ENCODE measurements around the gene ATP5PO. TPM values are rescaled to one million over a fixed set of nuclear protein-coding genes. Genes with fewer than 3 reads are reported as not detected.
A peak's percentile ranks its signal among the peaks of the same experiment; 100 is the strongest.

ATP5PO gene
- total and polyA plus RNA-seq, 2 of the 13 experiments (the other 11 are each of a cell fraction or from before 2014, with no cell fraction given) = 256 to 297 TPM

DNA sequence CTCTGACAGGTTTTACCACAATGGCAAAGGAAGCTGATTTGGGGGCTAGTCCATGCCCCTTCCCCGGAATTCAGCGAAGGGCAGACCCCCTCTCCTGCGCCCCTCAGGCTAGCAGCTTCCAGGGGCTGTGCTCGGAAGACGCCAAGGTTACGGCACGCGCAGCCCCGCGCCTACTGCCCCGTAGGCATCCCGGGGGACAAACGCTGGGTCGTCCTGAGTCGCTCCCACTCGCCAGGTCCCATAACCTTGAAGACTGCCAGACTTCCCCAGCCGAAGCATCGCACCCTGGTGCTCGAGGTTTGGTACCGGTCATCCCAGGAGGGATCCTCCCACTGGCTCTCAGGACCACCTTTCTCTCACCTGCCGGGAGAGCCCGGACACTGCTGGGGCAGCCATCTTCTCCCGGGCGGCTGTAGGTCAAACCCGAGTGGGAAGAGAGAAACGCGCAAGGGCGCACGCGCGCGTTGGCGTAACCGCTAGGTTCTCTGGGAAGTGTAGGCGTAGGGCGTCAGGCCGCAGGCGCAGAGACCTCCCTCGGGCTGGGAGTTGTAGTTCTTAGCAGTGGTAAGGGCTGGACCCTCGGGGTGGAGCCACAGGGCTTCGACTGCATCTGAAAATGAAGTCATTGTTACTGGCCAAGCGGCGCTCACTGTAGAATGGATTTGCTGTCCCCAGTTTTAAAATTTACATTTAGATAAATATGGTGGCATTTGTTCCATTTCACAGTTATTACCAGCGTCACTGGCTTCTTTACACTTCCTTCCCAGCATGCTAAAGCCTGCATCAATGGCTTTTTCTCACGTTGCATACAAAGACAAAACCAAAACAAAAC lies at the start of gene ATP5PO (continued):
- TF ChIP-seq, protein P1, sequence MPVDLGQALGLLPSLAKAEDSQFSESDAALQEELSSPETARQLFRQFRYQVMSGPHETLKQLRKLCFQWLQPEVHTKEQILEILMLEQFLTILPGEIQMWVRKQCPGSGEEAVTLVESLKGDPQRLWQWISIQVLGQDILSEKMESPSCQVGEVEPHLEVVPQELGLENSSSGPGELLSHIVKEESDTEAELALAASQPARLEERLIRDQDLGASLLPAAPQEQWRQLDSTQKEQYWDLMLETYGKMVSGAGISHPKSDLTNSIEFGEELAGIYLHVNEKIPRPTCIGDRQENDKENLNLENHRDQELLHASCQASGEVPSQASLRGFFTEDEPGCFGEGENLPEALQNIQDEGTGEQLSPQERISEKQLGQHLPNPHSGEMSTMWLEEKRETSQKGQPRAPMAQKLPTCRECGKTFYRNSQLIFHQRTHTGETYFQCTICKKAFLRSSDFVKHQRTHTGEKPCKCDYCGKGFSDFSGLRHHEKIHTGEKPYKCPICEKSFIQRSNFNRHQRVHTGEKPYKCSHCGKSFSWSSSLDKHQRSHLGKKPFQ (CRISPR knock-in tag; IDR thresholded peaks at IDR 0.05; ENCODE audit: insufficient replicate concordance) = no peak
- TF ChIP-seq ZNF777 (CRISPR knock-in tag; IDR thresholded peaks at IDR 0.05) (no peak), KLF6 (CRISPR knock-in tag; IDR thresholded peaks at IDR 0.05) (peak; percentile 69), ZNF121 (CRISPR knock-in tag; IDR thresholded peaks at IDR 0.05) (no peak), KAT2B (IDR thresholded peaks at IDR 0.05; ENCODE audit: borderline replicate concordance, low read depth, low read length) (no peak), NFKB2 (CRISPR knock-in tag; IDR thresholded peaks at IDR 0.05; ENCODE audit: borderline replicate concordance) (peak; percentile 23; the same call in 1 of the 2 replicates), MAFF (IDR thresholded peaks at IDR 0.05; ENCODE audit: low read depth, low read length) (no peak), ZNF605 (CRISPR knock-in tag; IDR thresholded peaks at IDR 0.05) (peak; percentile 60; the same call in 1 of the 2 replicates), ZNF557 (CRISPR knock-in tag; IDR thresholded peaks at IDR 0.05) (no peak), MIER2 (CRISPR knock-in tag; IDR thresholded peaks at IDR 0.05) (no peak), CHD2 (IDR thresholded peaks at IDR 0.05; ENCODE audit: low read depth, low read length) (no peak), ZNF546 (CRISPR knock-in tag; conservative IDR thresholded peaks at IDR 0.05) (no peak), NPAS2 (CRISPR knock-in tag; IDR thresholded peaks at IDR 0.05; ENCODE audit: borderline replicate concordance) (no peak)
- TF ChIP-seq, protein P2, sequence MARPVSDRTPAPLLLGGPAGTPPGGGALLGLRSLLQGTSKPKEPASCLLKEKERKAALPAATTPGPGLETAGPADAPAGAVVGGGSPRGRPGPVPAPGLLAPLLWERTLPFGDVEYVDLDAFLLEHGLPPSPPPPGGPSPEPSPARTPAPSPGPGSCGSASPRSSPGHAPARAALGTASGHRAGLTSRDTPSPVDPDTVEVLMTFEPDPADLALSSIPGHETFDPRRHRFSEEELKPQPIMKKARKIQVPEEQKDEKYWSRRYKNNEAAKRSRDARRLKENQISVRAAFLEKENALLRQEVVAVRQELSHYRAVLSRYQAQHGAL (CRISPR knock-in tag; IDR thresholded peaks at IDR 0.05; ENCODE audit: not compliant biosample characterization) = no peak
- TF ChIP-seq, protein P3, sequence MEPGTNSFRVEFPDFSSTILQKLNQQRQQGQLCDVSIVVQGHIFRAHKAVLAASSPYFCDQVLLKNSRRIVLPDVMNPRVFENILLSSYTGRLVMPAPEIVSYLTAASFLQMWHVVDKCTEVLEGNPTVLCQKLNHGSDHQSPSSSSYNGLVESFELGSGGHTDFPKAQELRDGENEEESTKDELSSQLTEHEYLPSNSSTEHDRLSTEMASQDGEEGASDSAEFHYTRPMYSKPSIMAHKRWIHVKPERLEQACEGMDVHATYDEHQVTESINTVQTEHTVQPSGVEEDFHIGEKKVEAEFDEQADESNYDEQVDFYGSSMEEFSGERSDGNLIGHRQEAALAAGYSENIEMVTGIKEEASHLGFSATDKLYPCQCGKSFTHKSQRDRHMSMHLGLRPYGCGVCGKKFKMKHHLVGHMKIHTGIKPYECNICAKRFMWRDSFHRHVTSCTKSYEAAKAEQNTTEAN (CRISPR knock-in tag; conservative IDR thresholded peaks at IDR 0.05) = no peak
- TF ChIP-seq, protein P4, sequence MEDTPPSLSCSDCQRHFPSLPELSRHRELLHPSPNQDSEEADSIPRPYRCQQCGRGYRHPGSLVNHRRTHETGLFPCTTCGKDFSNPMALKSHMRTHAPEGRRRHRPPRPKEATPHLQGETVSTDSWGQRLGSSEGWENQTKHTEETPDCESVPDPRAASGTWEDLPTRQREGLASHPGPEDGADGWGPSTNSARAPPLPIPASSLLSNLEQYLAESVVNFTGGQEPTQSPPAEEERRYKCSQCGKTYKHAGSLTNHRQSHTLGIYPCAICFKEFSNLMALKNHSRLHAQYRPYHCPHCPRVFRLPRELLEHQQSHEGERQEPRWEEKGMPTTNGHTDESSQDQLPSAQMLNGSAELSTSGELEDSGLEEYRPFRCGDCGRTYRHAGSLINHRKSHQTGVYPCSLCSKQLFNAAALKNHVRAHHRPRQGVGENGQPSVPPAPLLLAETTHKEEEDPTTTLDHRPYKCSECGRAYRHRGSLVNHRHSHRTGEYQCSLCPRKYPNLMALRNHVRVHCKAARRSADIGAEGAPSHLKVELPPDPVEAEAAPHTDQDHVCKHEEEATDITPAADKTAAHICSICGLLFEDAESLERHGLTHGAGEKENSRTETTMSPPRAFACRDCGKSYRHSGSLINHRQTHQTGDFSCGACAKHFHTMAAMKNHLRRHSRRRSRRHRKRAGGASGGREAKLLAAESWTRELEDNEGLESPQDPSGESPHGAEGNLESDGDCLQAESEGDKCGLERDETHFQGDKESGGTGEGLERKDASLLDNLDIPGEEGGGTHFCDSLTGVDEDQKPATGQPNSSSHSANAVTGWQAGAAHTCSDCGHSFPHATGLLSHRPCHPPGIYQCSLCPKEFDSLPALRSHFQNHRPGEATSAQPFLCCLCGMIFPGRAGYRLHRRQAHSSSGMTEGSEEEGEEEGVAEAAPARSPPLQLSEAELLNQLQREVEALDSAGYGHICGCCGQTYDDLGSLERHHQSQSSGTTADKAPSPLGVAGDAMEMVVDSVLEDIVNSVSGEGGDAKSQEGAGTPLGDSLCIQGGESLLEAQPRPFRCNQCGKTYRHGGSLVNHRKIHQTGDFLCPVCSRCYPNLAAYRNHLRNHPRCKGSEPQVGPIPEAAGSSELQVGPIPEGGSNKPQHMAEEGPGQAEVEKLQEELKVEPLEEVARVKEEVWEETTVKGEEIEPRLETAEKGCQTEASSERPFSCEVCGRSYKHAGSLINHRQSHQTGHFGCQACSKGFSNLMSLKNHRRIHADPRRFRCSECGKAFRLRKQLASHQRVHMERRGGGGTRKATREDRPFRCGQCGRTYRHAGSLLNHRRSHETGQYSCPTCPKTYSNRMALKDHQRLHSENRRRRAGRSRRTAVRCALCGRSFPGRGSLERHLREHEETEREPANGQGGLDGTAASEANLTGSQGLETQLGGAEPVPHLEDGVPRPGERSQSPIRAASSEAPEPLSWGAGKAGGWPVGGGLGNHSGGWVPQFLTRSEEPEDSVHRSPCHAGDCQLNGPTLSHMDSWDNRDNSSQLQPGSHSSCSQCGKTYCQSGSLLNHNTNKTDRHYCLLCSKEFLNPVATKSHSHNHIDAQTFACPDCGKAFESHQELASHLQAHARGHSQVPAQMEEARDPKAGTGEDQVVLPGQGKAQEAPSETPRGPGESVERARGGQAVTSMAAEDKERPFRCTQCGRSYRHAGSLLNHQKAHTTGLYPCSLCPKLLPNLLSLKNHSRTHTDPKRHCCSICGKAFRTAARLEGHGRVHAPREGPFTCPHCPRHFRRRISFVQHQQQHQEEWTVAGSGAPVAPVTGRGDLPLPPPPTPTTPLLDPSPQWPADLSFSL (CRISPR knock-in tag; IDR thresholded peaks at IDR 0.05) = no peak
- TF ChIP-seq, protein P5, sequence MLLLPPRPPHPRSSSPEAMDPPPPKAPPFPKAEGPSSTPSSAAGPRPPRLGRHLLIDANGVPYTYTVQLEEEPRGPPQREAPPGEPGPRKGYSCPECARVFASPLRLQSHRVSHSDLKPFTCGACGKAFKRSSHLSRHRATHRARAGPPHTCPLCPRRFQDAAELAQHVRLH (CRISPR knock-in tag; IDR thresholded peaks at IDR 0.05; ENCODE audit: borderline replicate concordance, low read depth) = peak; percentile 86; the same call in 1 of the 2 replicates
